K562 (cell line): ENCODE results near the gene C2orf76. TPM values are rescaled to one million over a fixed set of nuclear protein-coding genes. Genes with fewer than 3 reads are reported as not detected.
A peak's percentile ranks its signal among the peaks of the same experiment; 100 is the strongest.

Experiments used
- BRF1 ChIP-seq: IDR thresholded peaks from 3 replicates; pipeline ENCODE4 v1.6.1; 2011; ENCODE audit warnings: borderline replicate concordance, mild to moderate bottlenecking; ENCODE audit not compliant: insufficient read length; ENCODE audit errors: extremely low read depth
- CCNT2 ChIP-seq: IDR thresholded peaks from 2 replicates; pipeline ENCODE4 v1.6.1; 2011; ENCODE audit warnings: borderline replicate concordance, low read depth, mild to moderate bottlenecking, moderate library complexity, mixed read lengths, low read length; ENCODE audit not compliant: insufficient read length; ENCODE audit errors: extremely low read depth
- CGGBP1 ChIP-seq: fragments of 250-450 bp; sonication (Bioruptor Pico); IDR thresholded peaks from 2 replicates; pipeline ENCODE4 v1.9.0; 2021; ENCODE audit warnings: mild to moderate bottlenecking
- CTBP1 ChIP-seq: fragments of 450-650 bp; IDR thresholded peaks from 2 replicates; pipeline ENCODE4 v1.6.1; 2016; ENCODE audit warnings: borderline replicate concordance
- KAT2B ChIP-seq: IDR thresholded peaks from one replicate; pipeline ENCODE4 v1.6.1; 2012; ENCODE audit warnings: low read depth, mild to moderate bottlenecking, control low read depth, inconsistent platforms, low read length, moderate library complexity
- MECOM ChIP-seq: fragments of 250-450 bp; sonication (Bioruptor Pico); IDR thresholded peaks from 2 replicates; pipeline ENCODE4 v1.8.0; 2022; ENCODE audit warnings: inconsistent platforms
- NCOA1 ChIP-seq: fragments of 450-650 bp; IDR thresholded peaks from 2 replicates; pipeline ENCODE4 v1.6.1; 2016; ENCODE audit warnings: low read depth
- OTX1 ChIP-seq: fragments of 450-650 bp; formaldehyde crosslinking; IDR thresholded peaks from 2 replicates; pipeline ENCODE4 v1.4.0; 2022; ENCODE audit warnings: mild to moderate bottlenecking
- RBM25 ChIP-seq: fragments of 200-400 bp; formaldehyde crosslinking; IDR thresholded peaks from 2 replicates; pipeline ENCODE4 v1.6.1; 2018; ENCODE audit warnings: low read length, low read depth, moderate library complexity; ENCODE audit not compliant: severe bottlenecking
- SREBF2 ChIP-seq: sonication (generic); formaldehyde crosslinking; IDR thresholded peaks from 2 replicates; pipeline ENCODE4 v1.4.0; 2020; ENCODE audit warnings: mild to moderate bottlenecking, missing genetic modification reagents
- ZBTB8A ChIP-seq: fragments of 450-650 bp; IDR thresholded peaks from 2 replicates; pipeline ENCODE4 v1.6.1; 2018; ENCODE audit warnings: mild to moderate bottlenecking, moderate library complexity; ENCODE audit not compliant: partially characterized antibody
- ZEB2 ChIP-seq: fragments of 450-650 bp; IDR thresholded peaks from 2 replicates; pipeline ENCODE4 v1.6.1; 2016
- ZFX ChIP-seq: sonication (generic); formaldehyde crosslinking; IDR thresholded peaks from 2 replicates; pipeline ENCODE4 v1.8.0; 2022; ENCODE audit warnings: mild to moderate bottlenecking, missing genetic modification reagents, moderate library complexity
- ZNF253 ChIP-seq: fragments of 250-450 bp; sonication (Bioruptor Pico); conservative IDR thresholded peaks from 2 replicates; pipeline ENCODE4 v1.6.1; 2021; ENCODE audit warnings: mild to moderate bottlenecking
- ZNF449 ChIP-seq: fragments of 250-450 bp; sonication (Bioruptor Pico); IDR thresholded peaks from 2 replicates; pipeline ENCODE4 v1.8.0; 2022; ENCODE audit warnings: moderate library complexity, mild to moderate bottlenecking, inconsistent platforms
- polyA plus RNA-seq, 8 experiments: library from polyadenylated mRNA; depleted of rRNA in 4 of 8; stranded (reverse) in 5 of 8; unstranded in 3 of 8; fragments of >200 nt; fragmentation: Nextera tagmentation in 2 of 8; fragmentation: Illumina TruSeq in 1 of 8; extraction: Ambion mirVana in 2 of 8; extraction: Trizol in 1 of 8; gene quantifications; 2 replicates each; pipeline versions ENCODE4 v1.2.1 to v1.2.3, GENCODE V29; 2011 to 2014; ENCODE audit warnings: inconsistent platforms in 1 of 8, missing spikeins in 1 of 8
- total RNA-seq, 7 experiments: library from RNA; depleted of rRNA in 6 of 7; stranded (reverse); fragments of >200 nt in 6 of 7; fragmentation: Illumina TruSeq in 2 of 7; extraction: Trizol in 2 of 7; gene quantifications; 2 replicates each; pipeline versions ENCODE4 v1.2.1 to v1.2.3, GENCODE V29; 2011 to 2021; ENCODE audit warnings: low replicate concordance in 1 of 7
- TF ChIP-seq, protein P1 (sequence below): fragments of 250-450 bp; sonication (Bioruptor Pico); IDR thresholded peaks from 2 replicates; pipeline ENCODE4 v1.5.1; 2021; ENCODE audit warnings: mild to moderate bottlenecking
- TF ChIP-seq, protein P2 (sequence below): fragments of 450-650 bp; formaldehyde crosslinking; IDR thresholded peaks from 2 replicates; pipeline ENCODE4 v1.4.0; 2020; ENCODE audit warnings: mild to moderate bottlenecking, mixed read lengths
- TF ChIP-seq, protein P3 (sequence below), 2 experiments: fragments of 450-650 bp in 1 of 2; sonication (generic) in 1 of 2; formaldehyde crosslinking; conservative IDR thresholded peaks; 2 replicates each; pipeline versions ENCODE4 v1.4.0 to v1.8.1; 2020 to 2022; ENCODE audit warnings: mild to moderate bottlenecking in 1 of 2, missing genetic modification reagents in 1 of 2

The C2orf76 gene
- total and polyA plus RNA-seq, 9 of the 15 experiments (the other 6 are each of a cell fraction or from before 2014, with no cell fraction given) = 4.8 to 26.2 (median 14.5) TPM

DNA sequence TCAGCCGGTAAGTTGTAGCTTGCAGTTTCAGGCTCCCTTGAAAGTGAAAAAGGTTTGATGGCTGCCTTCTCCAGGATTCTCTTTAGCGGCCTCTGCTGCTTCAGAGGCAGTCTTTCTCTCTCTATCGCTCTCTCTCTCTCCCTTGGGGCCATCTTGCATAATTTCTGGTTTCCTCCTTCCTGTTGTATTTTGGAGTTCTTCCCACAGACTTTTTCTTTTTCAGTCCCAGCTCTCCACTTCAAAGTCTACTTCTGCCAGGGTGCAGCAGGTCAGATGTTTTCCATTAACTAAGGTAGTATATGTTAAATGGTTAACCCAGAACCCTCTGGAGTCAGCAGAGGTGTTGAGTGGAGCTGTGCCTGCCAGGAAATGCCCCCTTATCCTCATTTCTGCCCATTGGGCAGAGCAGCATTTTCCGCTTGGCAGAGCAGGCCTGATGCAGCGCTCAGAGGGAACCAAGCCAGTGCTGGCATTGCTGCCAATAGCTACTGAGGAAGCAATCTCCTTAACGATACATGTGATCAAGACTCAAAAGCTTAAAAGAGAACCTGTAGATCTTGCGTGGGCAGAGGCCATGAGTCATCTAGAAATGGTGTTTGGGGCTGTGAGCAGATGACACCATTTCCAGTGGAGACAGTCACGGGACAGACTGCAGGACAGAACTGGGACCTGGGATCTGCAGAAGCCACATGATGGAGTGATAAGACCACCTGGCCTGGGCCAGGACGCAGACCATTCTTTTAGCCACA is 20.9 kb upstream of the C2orf76 start (continued):
- TF ChIP-seq, protein P1, sequence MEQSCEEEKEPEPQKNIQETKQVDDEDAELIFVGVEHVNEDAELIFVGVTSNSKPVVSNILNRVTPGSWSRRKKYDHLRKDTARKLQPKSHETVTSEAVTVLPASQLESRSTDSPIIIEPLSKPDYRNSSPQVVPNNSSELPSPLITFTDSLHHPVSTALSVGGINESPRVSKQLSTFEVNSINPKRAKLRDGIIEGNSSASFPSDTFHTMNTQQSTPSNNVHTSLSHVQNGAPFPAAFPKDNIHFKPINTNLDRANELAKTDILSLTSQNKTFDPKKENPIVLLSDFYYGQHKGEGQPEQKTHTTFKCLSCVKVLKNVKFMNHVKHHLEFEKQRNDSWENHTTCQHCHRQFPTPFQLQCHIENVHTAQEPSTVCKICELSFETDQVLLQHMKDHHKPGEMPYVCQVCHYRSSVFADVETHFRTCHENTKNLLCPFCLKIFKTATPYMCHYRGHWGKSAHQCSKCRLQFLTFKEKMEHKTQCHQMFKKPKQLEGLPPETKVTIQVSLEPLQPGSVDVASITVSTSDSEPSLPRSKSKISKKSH (CRISPR knock-in tag) = no peak
- TF ChIP-seq CTBP1 = peak; percentile 36; the same call in 1 of the 2 replicates
- no peak for TF ChIP-seq CCNT2
- no peak for TF ChIP-seq ZBTB8A
- no peak for TF ChIP-seq RBM25
- TF ChIP-seq BRF1 = no peak
- no peak for TF ChIP-seq MECOM (CRISPR knock-in tag)
- TF ChIP-seq NCOA1 = no peak
- TF ChIP-seq ZNF253 (CRISPR knock-in tag) = no peak
- TF ChIP-seq ZFX = no peak
- TF ChIP-seq, protein P2, sequence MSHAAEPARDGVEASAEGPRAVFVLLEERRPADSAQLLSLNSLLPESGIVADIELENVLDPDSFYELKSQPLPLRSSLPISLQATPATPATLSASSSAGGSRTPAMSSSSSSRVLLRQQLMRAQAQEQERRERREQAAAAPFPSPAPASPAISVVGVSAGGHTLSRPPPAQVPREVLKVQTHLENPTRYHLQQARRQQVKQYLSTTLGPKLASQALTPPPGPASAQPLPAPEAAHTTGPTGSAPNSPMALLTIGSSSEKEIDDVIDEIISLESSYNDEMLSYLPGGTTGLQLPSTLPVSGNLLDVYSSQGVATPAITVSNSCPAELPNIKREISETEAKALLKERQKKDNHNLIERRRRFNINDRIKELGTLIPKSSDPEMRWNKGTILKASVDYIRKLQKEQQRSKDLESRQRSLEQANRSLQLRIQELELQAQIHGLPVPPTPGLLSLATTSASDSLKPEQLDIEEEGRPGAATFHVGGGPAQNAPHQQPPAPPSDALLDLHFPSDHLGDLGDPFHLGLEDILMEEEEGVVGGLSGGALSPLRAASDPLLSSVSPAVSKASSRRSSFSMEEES (CRISPR knock-in tag) = peak; percentile 28; the same call in 1 of the 2 replicates
- TF ChIP-seq OTX1 (CRISPR knock-in tag) = no peak
- TF ChIP-seq ZNF449 = no peak; the same call in 1 of the 2 replicates
- TF ChIP-seq, protein P3, sequence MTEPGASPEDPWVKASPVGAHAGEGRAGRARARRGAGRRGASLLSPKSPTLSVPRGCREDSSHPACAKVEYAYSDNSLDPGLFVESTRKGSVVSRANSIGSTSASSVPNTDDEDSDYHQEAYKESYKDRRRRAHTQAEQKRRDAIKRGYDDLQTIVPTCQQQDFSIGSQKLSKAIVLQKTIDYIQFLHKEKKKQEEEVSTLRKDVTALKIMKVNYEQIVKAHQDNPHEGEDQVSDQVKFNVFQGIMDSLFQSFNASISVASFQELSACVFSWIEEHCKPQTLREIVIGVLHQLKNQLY (CRISPR knock-in tag; conservative IDR thresholded peaks at IDR 0.05) = no peak
- no peak for TF ChIP-seq KAT2B
- no peak for TF ChIP-seq SREBF2 (CRISPR knock-in tag)
- TF ChIP-seq ZEB2 = 0 out of 2 replicates have a peak, but pooled peaks have one; percentile 46
- no peak for TF ChIP-seq CGGBP1 (CRISPR knock-in tag)
